CD4-positive, alpha-beta T cell treated with Interleukin-4 for 4 hours (primary cell): ENCODE results near the gene SLC25A19.

Source experiments
- DNase-seq: peaks from one replicate; pipeline ENCODE4 v3.0.0-alpha.2; 2020

SLC25A19 gene

GRCh38 chr17:75289115-75289831 lies at the start of gene SLC25A19:
Gene SLC25A19, minus strand, starts transcription at chr17:75289433. Its CDS starts 2,669 bp downstream, at chr17:75286764.
- peak; percentile 98 for DNase-seq

- DNase-seq: no peak
These were observed 49.1 kb upstream of the SLC25A19 start for GRCh38 chr17:75338335-75338734.

DNA sequence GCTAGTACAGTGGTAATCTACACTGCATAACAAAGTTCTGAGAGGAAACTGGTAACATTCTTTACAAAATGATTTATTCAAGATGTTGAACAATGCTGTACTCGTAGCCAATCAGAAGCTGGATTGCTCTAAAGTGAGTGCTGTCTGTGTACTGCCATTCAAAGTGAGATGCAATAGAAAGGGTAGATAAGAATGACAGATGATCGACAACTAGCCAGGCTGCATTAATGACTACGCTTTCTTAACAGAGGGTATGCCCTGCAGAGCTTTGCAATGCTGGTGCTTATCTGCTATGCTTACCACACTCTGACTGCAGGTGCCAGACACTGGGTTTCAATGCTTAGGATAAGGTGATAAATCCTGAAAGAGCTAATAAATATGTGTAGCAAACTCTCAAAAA lies 46.1 kb upstream of the SLC25A19 start:
- no peak for DNase-seq

DNA sequence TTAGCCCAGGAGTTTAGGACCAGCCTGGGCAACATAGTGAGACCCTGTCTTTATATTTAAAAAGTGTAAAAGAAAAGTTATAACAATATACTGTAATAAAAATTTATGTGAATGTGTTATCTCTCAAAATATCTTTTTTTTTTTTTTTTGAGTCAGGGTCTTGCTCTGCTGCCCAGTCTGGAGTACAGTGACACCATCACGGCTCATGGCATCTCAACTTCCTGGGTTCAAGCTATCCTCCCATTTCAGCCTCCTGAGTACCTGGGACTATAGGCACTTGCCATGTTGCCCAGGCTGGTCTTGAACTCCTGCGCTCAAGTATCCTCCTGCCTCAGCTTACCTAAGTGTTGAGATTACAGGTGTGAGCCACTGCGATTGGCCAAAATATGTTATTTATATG lies 45.5 kb upstream of the SLC25A19 start:
- DNase-seq: no peak

DNA sequence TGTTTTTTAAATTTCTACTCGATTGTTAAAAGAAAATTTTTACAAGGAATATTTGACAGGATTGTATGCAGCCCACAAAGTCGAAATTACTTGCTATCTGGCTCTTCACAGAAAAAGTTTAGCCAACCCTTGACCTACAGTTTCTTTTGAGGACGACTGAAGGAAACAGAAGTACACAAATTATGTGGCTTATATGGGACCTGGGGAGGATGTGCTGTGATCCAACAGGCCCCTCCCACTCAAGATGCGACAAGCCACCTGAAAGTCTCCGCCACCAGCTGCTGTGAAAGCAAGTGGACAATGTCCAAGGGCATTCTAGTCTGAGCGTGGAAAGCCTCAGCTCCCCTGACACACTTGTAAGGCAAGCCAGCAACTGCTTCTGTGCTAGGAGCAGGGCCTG lies 42.4 kb upstream of the SLC25A19 start:
- no peak for DNase-seq

DNA sequence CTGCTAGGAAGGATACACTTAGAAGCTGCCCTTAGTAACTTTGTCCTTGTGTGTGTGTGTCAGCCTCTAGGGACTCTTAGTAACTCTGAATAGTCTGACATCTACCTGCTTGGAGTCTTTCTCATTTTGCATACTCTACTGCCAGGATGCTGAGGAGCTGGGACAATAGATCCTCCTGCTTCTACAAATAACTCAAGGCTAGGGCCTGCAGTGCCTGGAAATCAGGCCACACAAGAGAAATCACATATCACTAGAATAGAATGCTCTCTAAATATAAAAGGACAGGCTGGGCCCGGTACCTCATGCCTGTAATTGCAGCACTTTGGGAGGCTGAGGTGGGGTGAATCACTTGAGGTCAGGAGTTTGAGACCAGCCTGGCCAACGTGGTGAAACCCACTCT lies 38.5 kb upstream of the SLC25A19 start:
- no peak for DNase-seq

GRCh38 chr17:75326226-75326848 lies 37.1 kb upstream of the SLC25A19 start:
- DNase-seq: no peak

GRCh38 chr17:75325827-75326225 lies 36.6 kb upstream of the SLC25A19 start:
- no peak for DNase-seq

DNA sequence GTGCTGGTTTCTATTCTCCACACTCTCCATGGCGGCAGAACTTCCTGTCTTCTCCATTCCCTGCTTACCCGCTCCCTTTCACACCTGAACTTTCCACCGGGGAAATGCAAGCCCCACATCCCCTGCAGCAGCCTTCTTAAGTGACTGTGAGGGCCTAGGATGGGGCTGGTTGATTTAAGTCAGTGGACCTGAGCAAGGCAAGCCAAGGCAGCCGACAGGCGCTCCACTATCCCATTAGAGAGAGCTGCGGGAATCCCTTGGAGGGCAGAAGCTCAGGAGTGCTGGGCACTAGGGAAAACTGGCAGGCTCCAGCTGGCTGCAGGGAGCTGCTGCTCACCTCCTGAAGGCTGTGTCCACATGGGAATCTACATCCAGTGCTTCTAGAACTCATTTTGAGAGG lies 36.1 kb upstream of the SLC25A19 start:
- no peak for DNase-seq

DNA sequence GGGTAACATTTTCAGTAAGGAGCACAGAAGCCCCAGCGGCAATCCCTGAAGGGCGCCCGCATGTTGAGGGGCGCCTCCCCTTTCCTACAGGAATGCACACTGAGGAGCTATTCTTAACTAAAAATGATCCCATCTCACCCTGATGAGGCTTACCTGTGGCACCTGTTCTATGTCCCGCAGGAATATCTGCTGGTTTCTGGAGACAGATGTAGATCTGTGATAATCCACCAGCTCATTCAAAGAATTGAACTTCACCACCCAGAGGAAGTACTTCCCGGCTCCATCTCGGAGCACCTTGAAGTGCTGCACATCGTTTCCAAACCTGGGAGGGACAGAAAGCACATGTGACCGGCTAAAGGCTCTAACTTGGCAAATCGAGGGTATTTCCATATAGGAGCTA lies 32.3 kb upstream of the SLC25A19 start:
- DNase-seq: no peak

DNA sequence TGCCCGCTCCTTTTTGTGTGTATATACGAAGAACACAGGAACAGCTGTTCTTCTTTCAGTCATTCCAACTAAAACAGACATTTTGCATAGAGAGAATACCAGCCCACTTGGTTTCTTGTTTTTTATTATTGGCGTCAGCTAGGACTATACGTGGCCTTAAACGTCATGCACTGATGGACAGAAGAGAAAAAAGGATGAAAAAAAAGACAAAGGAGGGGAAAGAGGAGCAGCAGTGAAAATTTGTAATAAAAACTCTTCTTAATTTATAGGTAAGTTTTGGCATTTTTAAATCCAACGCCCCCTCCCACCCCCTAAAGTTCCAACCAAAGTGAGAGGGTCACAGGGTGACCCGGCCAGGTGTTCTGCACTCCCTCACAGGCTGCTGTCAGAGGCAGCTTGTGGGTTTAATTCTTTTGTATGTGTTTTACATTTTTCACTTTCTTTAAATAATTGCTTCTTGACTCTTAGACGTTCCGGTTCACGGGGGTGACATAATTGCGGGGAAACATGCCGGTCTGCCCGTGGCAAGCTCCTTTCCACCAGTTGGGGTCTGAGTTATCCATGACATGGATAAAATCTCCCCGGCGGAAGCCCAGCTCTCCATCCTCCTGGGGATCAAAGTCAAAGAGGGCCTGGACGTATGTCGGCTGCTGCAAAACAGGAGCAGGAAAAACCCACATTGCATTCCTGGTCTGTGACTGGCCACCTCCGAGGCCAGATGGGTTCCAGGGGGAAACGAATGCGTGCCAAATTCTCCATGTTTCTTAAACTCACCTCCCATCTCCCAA lies 30.9 kb upstream of the SLC25A19 start:
- DNase-seq: no peak

DNA sequence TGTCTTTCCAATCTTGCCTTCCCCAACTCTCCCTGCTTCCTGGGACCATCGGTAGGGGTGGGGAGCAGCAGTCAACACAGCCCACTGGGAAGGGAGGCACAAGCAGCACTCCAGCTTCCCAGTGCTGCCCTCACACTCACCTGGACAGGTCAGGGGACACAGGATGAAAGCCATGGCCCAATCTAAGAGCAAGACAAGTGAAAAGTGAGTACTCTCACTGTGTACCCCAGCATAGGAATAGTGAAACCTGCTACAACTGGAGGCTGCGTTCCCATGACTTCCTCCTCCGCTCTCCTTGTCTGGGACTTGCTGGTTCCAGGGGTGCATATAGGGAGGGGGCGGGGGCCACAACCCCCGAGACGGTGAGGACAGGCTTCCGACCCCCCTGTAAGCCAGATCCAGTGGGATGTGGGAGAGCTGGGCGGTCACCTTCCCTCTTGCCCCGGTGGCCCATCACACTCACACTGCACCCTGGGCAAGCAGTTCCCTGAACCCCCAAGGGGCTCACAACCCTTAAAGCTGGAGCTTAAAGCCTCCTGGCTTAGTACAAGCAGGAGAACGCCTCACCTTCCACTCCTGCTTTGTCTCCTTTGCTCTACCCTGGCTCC lies 29.5 kb upstream of the SLC25A19 start:
- DNase-seq: no peak

GRCh38 chr17:75318211-75318610 lies 29.0 kb upstream of the SLC25A19 start:
- DNase-seq: no peak

DNA sequence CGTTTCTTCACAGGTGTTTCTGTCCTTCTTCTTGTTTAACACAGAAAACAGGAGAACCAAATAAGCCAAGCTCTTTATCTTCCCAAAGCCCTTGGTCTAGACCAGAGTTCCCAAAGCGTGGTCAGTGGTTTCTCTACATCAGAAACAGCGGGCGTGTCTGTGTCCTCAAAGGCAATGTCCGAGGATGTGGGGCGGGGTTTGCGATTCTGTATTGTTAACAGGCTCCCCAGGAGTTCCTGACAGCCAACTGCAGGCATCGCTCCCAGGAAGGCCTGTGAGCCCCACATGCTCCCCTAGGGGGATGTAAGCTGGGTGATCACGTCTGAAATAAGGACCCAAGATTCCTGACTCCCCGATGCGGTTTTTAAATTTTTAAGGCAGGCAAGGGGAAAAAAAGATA lies 28.4 kb upstream of the SLC25A19 start:
- DNase-seq: no peak

DNA sequence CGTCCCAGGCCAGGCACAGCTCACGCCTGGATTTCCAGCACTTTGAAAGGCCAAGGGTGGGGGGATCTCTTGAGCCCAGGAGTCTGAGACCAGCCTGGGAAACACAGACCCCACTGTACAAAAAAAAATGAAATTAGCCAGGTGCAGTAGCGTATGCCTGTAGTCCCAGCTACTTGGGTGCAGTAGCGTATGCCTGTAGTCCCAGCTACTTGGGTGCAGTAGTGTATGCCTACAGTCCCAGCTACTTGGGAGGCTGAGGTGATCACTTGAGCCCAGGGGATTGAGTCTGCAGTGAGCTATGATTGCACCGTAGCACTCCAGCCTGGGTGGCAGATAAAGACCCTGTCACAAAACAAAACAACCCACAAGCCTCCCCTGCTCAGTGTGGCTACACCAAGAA lies 27.0 kb upstream of the SLC25A19 start:
- no peak for DNase-seq

DNA sequence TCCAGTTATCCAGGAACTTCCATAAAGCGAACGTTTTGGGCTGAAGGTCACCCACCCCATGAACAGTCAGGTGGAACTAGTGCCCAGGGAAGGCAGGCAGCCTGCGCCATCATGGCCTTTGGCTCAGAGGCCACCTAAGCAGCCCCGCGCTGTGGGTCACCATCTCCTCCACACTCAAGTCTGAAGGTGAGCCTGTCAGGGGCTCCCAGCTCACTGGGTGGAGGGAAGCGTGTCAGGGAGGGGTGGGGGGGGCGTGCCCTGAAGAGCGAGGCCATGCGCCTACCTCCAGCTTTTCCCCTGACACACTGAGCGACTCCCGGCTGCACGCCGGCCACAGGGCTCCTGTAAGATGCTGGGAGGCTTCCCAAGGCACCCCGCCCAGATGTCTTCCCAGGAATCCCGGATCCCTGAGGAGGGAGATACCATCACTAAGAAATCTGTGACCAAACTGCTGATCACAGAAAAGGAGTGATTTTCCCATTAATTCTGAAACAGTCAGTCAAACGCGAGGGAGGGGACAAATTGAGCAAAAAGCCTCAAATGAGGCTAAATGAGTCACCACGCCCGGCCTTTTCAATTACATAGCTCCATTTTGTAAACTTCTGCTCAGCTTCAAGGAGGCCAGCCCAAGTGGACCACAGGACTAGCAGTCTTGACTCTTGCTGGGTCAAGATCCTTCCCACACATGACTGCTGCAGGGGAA lies 26.5 kb upstream of the SLC25A19 start:
- DNase-seq: no peak

- DNase-seq: no peak
These were observed 24.8 kb upstream of the SLC25A19 start for GRCh38 chr17:75313941-75314551.

DNA sequence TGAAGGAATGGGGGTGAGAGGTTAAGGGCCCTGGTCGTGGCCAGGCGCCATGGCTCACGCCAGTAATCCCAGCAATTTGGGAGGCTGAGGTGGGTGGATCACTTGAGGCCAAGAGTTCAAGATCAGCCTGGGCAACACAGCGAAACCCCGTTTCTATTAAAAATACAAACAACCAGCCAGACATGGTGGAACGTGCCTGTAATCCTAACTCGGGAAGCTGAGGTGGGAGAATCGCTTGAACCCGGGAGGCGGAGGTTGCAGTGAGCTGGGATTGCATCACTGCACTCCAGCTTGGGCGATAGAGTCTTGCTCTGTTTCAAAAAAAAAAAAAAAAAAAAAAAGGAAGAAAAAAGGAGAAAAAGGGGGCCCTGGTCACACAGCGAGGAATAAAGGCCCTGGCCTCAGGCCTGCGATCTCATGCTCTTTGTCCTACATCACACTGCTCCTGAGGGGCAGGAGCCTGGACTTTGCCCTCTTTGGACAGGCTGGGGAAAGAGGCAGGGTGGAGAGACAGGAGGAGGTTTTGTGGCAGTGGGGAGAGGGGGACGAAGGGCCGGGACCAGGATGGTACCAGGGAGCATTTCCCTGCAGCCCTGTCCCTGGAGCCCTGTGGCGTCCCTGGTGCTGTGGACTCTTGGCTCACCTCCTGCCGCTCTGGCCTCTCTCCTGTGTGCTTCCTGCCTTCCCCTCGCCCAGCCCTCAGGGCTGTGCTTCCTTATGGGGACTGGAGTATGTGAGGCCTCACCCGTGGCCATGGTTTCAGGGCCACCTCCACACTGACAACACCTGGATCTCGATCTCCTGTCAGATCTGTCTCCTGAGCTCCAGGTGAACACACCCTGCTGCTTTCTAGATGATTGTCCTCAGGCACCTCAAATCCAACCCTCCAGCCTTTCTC lies 19.7 kb upstream of the SLC25A19 start:
- no peak for DNase-seq

- DNase-seq: no peak
These were observed 18.9 kb upstream of the SLC25A19 start for GRCh38 chr17:75307957-75308731.

DNA sequence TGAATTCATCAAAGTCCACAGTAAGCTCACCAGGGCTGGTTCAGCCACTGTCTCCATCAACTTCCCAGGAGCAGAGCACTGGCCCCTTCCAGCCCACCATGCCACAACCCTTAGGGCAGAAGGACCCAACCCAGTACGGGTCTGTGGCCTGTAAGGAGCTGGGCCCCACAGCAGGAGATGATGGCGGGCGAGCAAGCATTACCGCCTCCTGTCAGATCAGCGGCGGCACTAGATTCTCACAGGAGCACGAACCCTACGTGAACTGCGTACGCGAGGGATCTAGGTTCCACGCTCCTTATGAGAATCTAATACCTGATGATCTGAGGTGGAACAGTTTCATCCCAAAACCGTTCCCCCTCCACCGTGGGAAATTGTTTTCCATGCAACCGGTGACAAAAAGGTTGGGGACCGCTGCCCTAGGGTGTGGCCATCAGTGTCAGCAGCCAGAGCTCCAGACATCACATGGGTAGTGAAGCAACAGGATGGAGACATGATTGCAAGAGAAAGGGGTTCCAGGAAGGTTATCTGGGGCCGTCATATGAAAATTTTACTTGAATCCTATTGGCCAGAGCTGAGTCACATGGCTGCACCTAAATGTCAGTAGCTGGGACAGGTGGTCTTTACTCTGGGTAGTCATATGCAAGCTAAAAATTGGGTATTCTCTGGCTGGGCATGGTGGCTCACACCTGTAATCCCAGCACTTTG lies 12.4 kb upstream of the SLC25A19 start:
- DNase-seq: no peak
